Body of pancreas (tissue), 4 donors: ENCODE results near the gene SLC6A17.

Source experiments
- CTCF ChIP-seq, 7 experiments: fragments of 450-650 bp in 4 of 7; fragments of 200-600 bp in 3 of 7; sonication (generic) in 3 of 7; IDR thresholded peaks; one replicate each; pipeline ENCODE4 v1.5.1; 2016 to 2019; ENCODE audit warnings: antibody characterized with exemption in 7 of 7
- POLR2A ChIP-seq, 3 donors: fragments of 450-650 bp; IDR thresholded peaks; one replicate each; pipeline ENCODE4 v1.6.1; 2016; ENCODE audit warnings: antibody characterized with exemption in 3 of 3, mild to moderate bottlenecking in 2 of 3

GRCh38 chr1:110148961-110149360 lies 1.3 kb upstream of the SLC6A17 start:
- TF ChIP-seq CTCF (IDR thresholded peaks at IDR 0.05) (no peak), POLR2A (IDR thresholded peaks at IDR 0.05) (no peak)
